AG09319 (cell line): ENCODE measurements around the gene HEPACAM2.

ENCODE experiments used
- DNase-seq: peaks from one replicate; pipeline ENCODE4 v3.0.0-alpha.2; 2010; ENCODE audit warnings: low read depth; ENCODE audit errors: extremely low read depth
- TF ChIP-seq, protein P1 (sequence below): IDR thresholded peaks from 2 replicates; pipeline ENCODE4 v1.5.1; 2011; ENCODE audit warnings: low read depth, mild to moderate bottlenecking, inconsistent platforms, low read length, moderate library complexity

HEPACAM2 gene

DNA sequence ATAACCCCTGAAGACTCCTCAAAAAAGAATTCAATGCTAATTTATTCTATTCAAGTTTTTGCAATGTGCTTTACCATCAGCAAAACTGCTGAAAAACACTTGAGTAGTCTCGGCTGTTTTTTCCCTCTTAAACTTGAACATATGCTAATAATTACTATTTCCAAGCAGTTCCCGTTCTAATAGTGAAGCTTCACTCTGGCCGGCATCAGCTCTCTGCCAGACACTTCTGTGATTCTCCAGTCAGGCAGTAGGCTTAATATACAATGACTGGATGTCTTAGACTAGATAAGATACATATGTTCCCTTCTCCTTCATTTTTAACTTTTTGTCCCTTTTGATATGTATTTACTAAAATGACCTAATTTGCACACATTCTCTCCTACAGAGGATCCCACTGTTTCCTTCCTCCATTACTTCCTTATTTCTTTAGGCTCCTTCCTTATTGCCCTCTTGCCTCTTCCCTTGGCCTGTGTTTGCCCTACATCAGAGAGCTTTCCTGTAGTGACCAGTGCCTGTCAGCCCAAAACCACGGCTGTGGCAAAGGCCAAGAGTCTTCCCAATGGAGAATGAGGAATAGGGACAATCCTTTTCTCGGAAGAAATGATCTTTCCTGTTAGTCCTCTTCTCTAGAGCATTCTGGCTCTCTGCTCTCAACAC is 23.5 kb downstream of the HEPACAM2 start:
- TF ChIP-seq, protein P1, sequence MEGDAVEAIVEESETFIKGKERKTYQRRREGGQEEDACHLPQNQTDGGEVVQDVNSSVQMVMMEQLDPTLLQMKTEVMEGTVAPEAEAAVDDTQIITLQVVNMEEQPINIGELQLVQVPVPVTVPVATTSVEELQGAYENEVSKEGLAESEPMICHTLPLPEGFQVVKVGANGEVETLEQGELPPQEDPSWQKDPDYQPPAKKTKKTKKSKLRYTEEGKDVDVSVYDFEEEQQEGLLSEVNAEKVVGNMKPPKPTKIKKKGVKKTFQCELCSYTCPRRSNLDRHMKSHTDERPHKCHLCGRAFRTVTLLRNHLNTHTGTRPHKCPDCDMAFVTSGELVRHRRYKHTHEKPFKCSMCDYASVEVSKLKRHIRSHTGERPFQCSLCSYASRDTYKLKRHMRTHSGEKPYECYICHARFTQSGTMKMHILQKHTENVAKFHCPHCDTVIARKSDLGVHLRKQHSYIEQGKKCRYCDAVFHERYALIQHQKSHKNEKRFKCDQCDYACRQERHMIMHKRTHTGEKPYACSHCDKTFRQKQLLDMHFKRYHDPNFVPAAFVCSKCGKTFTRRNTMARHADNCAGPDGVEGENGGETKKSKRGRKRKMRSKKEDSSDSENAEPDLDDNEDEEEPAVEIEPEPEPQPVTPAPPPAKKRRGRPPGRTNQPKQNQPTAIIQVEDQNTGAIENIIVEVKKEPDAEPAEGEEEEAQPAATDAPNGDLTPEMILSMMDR, result no peak
- DNase-seq, result no peak

DNA sequence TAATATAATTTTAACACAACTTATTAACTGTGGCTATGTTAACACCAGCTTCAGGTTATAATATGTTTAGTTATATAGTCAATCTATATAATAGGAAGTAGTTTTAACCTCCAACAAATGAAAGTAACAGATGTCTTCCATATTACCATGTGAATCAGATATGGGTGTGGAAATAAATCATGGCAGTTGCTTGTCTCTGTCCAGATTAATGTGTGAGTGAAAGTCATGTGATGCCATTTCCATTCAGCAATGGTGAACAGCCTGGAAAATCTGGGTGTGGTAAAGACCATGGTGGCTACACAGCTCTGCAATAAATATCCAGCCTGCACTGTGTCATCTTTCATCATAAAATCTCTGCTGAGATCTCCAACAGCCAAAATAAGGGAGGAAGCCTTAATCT is 27.8 kb downstream of the HEPACAM2 start:
- no peak for DNase-seq
- TF ChIP-seq, protein P1, result no peak

DNA sequence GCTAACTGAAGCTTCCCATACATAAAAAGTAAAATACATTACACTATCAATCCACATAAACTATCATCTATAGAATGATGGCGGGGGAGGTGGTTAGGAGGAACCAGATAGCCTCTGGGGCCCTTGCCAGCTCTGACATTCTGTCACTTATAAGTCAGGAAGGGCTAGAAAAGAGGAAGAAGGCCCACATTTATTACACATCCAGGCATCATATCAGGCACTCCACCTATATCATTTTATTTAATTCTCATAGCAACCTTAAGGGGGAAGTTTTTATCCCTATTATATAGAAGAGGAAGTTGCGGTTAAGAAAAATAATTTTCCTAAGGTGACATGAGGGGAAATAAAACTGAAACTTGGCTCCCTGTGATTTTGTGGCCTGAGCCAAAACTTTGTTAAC is 29.9 kb downstream of the HEPACAM2 start:
- DNase-seq, result no peak
- TF ChIP-seq, protein P1, result no peak

DNA sequence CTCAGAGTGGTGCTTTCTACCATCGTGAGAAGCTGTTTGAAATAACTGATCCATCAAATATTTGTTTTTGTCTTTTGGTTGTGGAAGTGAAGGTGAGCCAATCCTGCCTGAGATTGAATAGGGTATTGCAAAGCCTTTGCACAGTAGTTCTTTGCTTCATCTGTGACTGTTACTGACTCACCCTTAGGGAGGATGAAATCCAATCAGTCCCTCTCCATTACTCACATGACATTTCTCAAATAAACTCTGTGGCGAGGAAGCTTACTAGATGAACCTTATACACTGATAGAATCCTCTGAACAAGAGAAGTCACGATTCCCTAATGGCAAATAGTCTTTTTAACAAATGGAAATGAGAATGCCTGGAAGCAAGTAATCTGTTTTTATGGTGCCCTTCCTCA is 31.9 kb downstream of the HEPACAM2 start:
- DNase-seq, result no peak
- TF ChIP-seq, protein P1, result no peak

DNA sequence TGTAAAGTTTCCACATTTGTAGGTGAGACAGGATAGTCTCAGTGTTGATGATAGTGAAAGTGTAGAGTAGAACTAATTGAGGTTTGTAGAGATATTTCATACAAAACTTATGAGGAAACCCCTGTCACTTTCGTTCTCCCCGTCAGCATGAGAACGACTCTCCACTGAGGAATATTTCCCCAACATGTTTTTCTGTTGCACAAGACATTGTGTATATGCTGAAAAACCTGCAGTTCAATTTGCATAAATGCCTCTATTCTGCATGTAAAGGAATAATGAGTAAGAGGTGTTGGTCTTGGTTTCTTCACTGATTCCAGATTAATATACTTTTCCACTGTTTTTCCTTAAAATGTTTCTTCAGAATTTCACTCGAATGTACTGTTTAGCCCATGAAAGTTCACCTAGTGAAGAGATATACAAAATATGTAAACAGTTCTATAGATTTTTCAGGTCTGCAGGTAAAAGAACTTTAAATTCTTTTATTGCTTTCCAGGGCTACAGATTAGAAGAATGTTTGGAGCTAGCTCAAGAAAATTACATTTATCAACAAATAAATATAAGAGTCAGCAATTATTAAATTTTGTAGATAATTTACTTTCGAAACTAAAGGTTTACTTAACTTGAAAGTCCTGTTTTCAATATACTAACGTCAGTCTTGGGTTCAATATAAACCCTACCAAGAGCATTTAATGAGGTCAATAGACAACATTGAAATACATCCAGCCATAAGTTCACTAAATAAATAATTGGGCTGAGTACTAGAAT is 37.2 kb downstream of the HEPACAM2 start:
- DNase-seq, result no peak
- TF ChIP-seq, protein P1, result no peak

DNA sequence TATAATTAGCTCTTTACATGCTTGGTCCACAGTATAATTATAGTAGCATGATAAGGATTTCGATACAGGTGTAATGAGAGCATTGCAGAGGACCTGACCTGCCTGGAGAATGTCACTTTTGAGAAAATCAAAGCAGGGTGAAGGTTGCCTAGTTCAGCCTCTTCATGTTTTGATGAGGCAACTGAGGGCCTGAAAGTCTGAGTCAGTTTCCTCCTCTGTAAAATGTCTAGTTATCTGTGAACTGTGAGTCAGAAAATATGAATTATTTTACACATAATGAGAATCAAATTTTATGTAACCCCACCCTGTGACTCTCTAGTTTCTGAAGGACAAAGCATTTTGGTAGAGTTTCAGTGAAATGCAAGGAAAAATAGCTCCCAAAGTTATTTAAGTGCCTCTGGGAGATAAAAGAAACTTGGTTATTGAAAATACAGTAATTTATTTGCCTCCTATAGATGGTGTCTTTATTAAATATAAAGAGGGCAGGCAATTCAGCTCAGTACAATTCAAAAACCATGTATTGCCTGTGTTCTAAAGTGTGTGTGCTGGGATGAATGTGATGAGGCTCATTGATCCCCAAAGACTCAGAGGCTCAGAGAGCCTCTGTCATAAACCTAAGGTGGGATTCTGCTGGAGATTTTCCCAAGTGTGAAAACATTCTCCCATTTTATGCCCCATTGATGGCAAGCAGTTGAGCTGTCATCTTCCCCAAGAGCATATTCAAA is 40.8 kb downstream of the HEPACAM2 start:
- TF ChIP-seq, protein P1, result no peak
- no peak for DNase-seq

DNA sequence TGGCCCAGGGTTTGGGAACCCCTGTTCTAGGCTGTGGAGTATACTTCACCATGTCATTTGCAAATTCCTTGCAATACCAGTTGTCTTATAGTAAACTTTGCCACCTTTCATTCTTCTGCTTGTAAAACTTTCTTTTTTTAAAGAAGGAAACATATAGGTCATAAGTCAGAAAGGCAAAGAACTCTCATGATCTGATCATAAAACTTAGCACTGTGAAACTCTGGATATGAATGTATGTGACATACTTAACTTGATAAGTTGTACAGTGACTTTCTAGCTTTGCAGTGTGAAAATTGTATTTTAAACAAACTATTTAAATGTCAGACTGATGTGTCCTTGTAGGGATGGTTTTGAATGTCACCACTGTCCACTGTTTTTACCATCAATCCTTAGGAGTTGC is 47.1 kb downstream of the HEPACAM2 start:
- TF ChIP-seq, protein P1, result no peak
- DNase-seq, result no peak
